Trophoblast cell (in vitro differentiated cells and primary cell): ENCODE data around the gene ITIH5.

Experiments used
- DNase-seq, 2 donors: peaks; one replicate each; pipeline ENCODE4 v3.0.0-alpha.2; 2016
- H2AFZ ChIP-seq: 2 replicates; pipeline ENCODE4 v1.6.1; 2013; ENCODE audit warnings: low read length, moderate library complexity, mild to moderate bottlenecking; ENCODE audit not compliant: insufficient read depth, poor library complexity
- H2AK5ac ChIP-seq: 2 replicates; pipeline ENCODE4 v1.6.1; 2013; ENCODE audit warnings: mild to moderate bottlenecking, low read length
- H2BK120ac ChIP-seq: 2 replicates; pipeline ENCODE4 v1.6.1; 2013; ENCODE audit warnings: low read length, mild to moderate bottlenecking, moderate library complexity; ENCODE audit not compliant: insufficient read depth, poor library complexity
- H2BK12ac ChIP-seq: 2 replicates; pipeline ENCODE4 v1.6.1; 2013; ENCODE audit warnings: mild to moderate bottlenecking, low read length, moderate library complexity
- H2BK5ac ChIP-seq: 2 replicates; pipeline ENCODE4 v1.6.1; 2013; ENCODE audit warnings: low read length, low read depth, moderate library complexity, mild to moderate bottlenecking; ENCODE audit not compliant: poor library complexity
- H3K14ac ChIP-seq: 2 replicates; pipeline ENCODE4 v1.6.1; 2013; ENCODE audit warnings: mild to moderate bottlenecking, low read length
- H3K18ac ChIP-seq: 2 replicates; pipeline ENCODE4 v1.6.1; 2013; ENCODE audit warnings: mild to moderate bottlenecking, low read length
- H3K23ac ChIP-seq: 2 replicates; pipeline ENCODE4 v1.6.1; 2013; ENCODE audit warnings: low read length
- H3K27ac ChIP-seq: 2 replicates; pipeline ENCODE4 v1.5.1; 2013; ENCODE audit warnings: low read depth, mild to moderate bottlenecking, inconsistent platforms, low read length, moderate library complexity
- H3K27me3 ChIP-seq: 2 replicates; pipeline ENCODE4 v1.6.1; 2013; ENCODE audit warnings: inconsistent platforms, mild to moderate bottlenecking, low read length, moderate library complexity; ENCODE audit not compliant: insufficient read depth
- H3K36me3 ChIP-seq, 2 experiments: 1 replicate in 1 of 2; 2 replicates in 1 of 2; pipeline ENCODE4 v1.6.1; 2013; ENCODE audit warnings: low read length in 2 of 2, mild to moderate bottlenecking in 2 of 2, moderate library complexity in 1 of 2; ENCODE audit not compliant: insufficient read depth in 2 of 2, control insufficient read depth in 1 of 2
- H3K4ac ChIP-seq: 2 replicates; pipeline ENCODE4 v1.6.1; 2013; ENCODE audit warnings: low read depth, mild to moderate bottlenecking, low read length, moderate library complexity
- H3K4me1 ChIP-seq, 2 experiments: 1 replicate in 1 of 2; 2 replicates in 1 of 2; pipeline ENCODE4 v1.6.1; 2013; ENCODE audit warnings: low read length in 2 of 2, mild to moderate bottlenecking in 2 of 2, moderate library complexity in 1 of 2; ENCODE audit not compliant: insufficient read depth in 2 of 2, control insufficient read depth in 1 of 2
- H3K4me2 ChIP-seq: 2 replicates; pipeline ENCODE4 v1.6.1; 2013; ENCODE audit warnings: inconsistent platforms, mild to moderate bottlenecking, low read length, moderate library complexity
- H3K4me3 ChIP-seq: 2 replicates; pipeline ENCODE4 v1.5.1; 2013; ENCODE audit warnings: mild to moderate bottlenecking, low read depth, low read length, inconsistent platforms
- H3K79me1 ChIP-seq: one replicate; pipeline ENCODE4 v1.6.1; 2013; ENCODE audit warnings: low read length
- H3K79me2 ChIP-seq: 2 replicates; pipeline ENCODE4 v1.6.1; 2013; ENCODE audit warnings: low read length, mild to moderate bottlenecking; ENCODE audit not compliant: control insufficient read depth, insufficient read depth, poor library complexity
- H3K9ac ChIP-seq: 2 replicates; pipeline ENCODE4 v1.6.1; 2013; ENCODE audit warnings: mild to moderate bottlenecking, low read length
- H3K9me3 ChIP-seq: 2 replicates; pipeline ENCODE4 v1.6.1; 2013; ENCODE audit warnings: low read depth, mild to moderate bottlenecking, control low read depth, inconsistent platforms, low read length; ENCODE audit not compliant: insufficient read depth
- H4K12ac ChIP-seq: 2 replicates; pipeline ENCODE4 v1.6.1; 2013; ENCODE audit warnings: low read depth, mild to moderate bottlenecking, low read length, moderate library complexity
- H4K8ac ChIP-seq: 2 replicates; pipeline ENCODE4 v1.6.1; 2013; ENCODE audit warnings: low read depth, mild to moderate bottlenecking, low read length, moderate library complexity
- H4K91ac ChIP-seq: one replicate; pipeline ENCODE4 v1.6.1; 2013; ENCODE audit warnings: low read depth, mild to moderate bottlenecking, low read length, moderate library complexity
- WGBS: extraction: QIAGEN DNeasy Blood & Tissue Kit; methylation state at CpG from one replicate; pipeline ENCODE4 v1.1.7; 2013; ENCODE audit warnings: missing lambda C conversion rate; ENCODE audit not compliant: insufficient read length, insufficient coverage; ENCODE audit errors: extremely low coverage; 5-methylcytosine and 5-hydroxymethylcytosine counted together

Gene ITIH5

GRCh38 chr10:7565871-7566270 lies 100.9 kb downstream of the ITIH5 start:
- Histone ChIP-seq H3K27ac (no peak overlapping the region), H3K4me3 (no peak overlapping the region), H3K4me1 (peaks cover 0 to 2% of the 10 kb centered on the region in 2 experiments), H3K4ac (no peak overlapping the region), H3K14ac (no peak overlapping the region), H2AK5ac (no peak overlapping the region), H2BK12ac (no peak overlapping the region), H3K4me2 (no peak overlapping the region), H3K9ac (no peak overlapping the region), H3K9me3 (peaks cover 2% of the 10 kb centered on the region), H3K27me3 (no peaks in the 10 kb centered on the region), H2AFZ (no peak overlapping the region), H3K79me1 (no peaks in the 10 kb centered on the region), H4K12ac (no peak overlapping the region), H3K79me2 (no peaks in the 10 kb centered on the region), H3K36me3 (no peaks in the 10 kb centered on the region), H4K91ac (no peak overlapping the region), H3K18ac (no peak overlapping the region), H4K8ac (no peak overlapping the region), H2BK120ac (no peak overlapping the region), H3K23ac (no peak overlapping the region), H2BK5ac (no peak overlapping the region)
- no CpG with 5 or more reads among the region's 12 CpGs for WGBS
- no peak for DNase-seq

DNA sequence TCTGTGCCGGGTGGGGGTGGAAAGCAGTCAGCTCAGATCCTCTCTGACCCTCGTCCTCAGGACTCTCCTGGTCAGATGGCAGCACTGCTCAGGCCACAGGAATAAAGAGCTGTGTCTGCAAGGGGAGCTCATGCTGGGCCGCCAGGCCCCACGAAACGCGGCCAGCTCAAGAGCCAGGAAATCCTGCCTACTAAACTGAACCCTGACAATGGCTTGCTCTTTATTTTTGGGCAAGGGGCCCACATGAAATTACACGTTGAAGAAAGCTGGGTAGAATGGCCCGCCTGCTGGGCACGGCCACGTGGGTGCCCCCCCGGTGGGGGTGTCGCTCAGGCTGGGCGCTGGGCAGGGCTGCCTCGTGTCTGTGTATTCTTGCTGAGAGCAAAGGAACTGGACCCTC lies 103.0 kb downstream of the ITIH5 start:
- no peak overlapping the region for H2AFZ ChIP-seq
- no peaks in the 10 kb centered on the region for H3K27me3 ChIP-seq
- no peak overlapping the region for H2AK5ac ChIP-seq
- no CpG with 5 or more reads among the region's 14 CpGs for whole genome bisulfite sequencing
- peaks cover 0 to 2% of the 10 kb centered on the region in 2 experiments for H3K4me1 ChIP-seq
- no peak overlapping the region for H4K91ac ChIP-seq
- no peak for DNase-seq
- no peaks in the 10 kb centered on the region for H3K9me3 ChIP-seq
- H2BK12ac ChIP-seq: no peak overlapping the region
- H2BK120ac ChIP-seq: no peak overlapping the region
- no peak overlapping the region for H2BK5ac ChIP-seq
- no peaks in the 10 kb centered on the region for H3K79me1 ChIP-seq
- H3K36me3 ChIP-seq: no peaks in the 10 kb centered on the region
- H3K23ac ChIP-seq: no peak overlapping the region
- H3K4me3 ChIP-seq: no peak overlapping the region
- no peak overlapping the region for H4K12ac ChIP-seq
- H3K4me2 ChIP-seq: no peak overlapping the region
- no peaks in the 10 kb centered on the region for H3K79me2 ChIP-seq
- H3K4ac ChIP-seq: no peak overlapping the region
- no peak overlapping the region for H3K9ac ChIP-seq
- no peak overlapping the region for H4K8ac ChIP-seq
- H3K14ac ChIP-seq: no peak overlapping the region
- H3K27ac ChIP-seq: no peak overlapping the region
- no peak overlapping the region for H3K18ac ChIP-seq

DNA sequence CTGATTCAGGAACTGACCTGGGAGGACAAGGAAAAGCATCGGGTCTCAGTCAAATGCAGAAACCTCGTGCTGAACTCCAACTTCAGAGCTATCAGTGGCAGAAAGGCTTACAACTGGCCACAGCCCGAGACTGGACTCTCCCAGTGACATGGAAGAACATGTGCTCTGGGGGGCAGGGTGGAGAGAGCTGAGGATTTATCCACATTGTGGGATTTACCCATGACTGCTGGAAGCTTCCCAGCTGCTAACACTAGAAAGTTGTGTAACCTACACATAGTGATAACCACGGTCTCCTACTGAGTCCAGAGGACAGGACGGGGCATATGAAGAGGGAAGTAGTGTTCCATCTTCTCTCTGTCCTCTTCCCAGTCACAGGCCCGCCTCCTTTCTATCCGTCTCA lies 103.4 kb downstream of the ITIH5 start:
- H2BK120ac ChIP-seq: no peak overlapping the region

GRCh38 chr10:7561985-7562384 lies 104.8 kb downstream of the ITIH5 start:
- H3K27me3 ChIP-seq: no peaks in the 10 kb centered on the region
- DNase-seq: no peak
- no peak overlapping the region for H4K8ac ChIP-seq
- WGBS: no CpG with 5 or more reads among the region's 6 CpGs
- H4K12ac ChIP-seq: no peak overlapping the region
- no peak overlapping the region for H3K14ac ChIP-seq
- H2BK120ac ChIP-seq: no peak overlapping the region
- no peaks in the 10 kb centered on the region for H3K79me1 ChIP-seq
- no peak overlapping the region for H2AFZ ChIP-seq
- H2BK5ac ChIP-seq: no peak overlapping the region
- H3K9me3 ChIP-seq: no peaks in the 10 kb centered on the region
- no peak overlapping the region for H2BK12ac ChIP-seq
- no peak overlapping the region for H3K9ac ChIP-seq
- H3K4ac ChIP-seq: no peak overlapping the region
- no peak overlapping the region for H2AK5ac ChIP-seq
- H3K27ac ChIP-seq: no peak overlapping the region
- H3K79me2 ChIP-seq: no peaks in the 10 kb centered on the region
- H3K36me3 ChIP-seq: no peaks in the 10 kb centered on the region
- no peak overlapping the region for H3K4me2 ChIP-seq
- peaks cover 0 to 2% of the 10 kb centered on the region in 2 experiments for H3K4me1 ChIP-seq
- no peak overlapping the region for H3K18ac ChIP-seq
- H3K23ac ChIP-seq: no peak overlapping the region
- no peak overlapping the region for H4K91ac ChIP-seq
- H3K4me3 ChIP-seq: no peak overlapping the region

More for the DNA sequence above, 103.4 kb downstream of the ITIH5 start:
- no peak overlapping the region for H3K14ac ChIP-seq
- H3K79me1 ChIP-seq: no peaks in the 10 kb centered on the region
- no peak overlapping the region for H3K4me2 ChIP-seq
- H2AFZ ChIP-seq: no peak overlapping the region
- no peak overlapping the region for H3K18ac ChIP-seq
- WGBS: no CpG with 5 or more reads among the region's 7 CpGs
- H2AK5ac ChIP-seq: no peak overlapping the region
- H4K12ac ChIP-seq: no peak overlapping the region
- no peak overlapping the region for H3K23ac ChIP-seq
- no peaks in the 10 kb centered on the region for H3K9me3 ChIP-seq
- DNase-seq: no peak
- H3K4me1 ChIP-seq: peaks cover 0 to 2% of the 10 kb centered on the region in 2 experiments
- H3K4me3 ChIP-seq: no peak overlapping the region
- H3K27ac ChIP-seq: no peak overlapping the region
- no peak overlapping the region for H4K8ac ChIP-seq
- no peak overlapping the region for H3K4ac ChIP-seq
- no peak overlapping the region for H2BK5ac ChIP-seq
- H3K36me3 ChIP-seq: no peaks in the 10 kb centered on the region
- H3K9ac ChIP-seq: no peak overlapping the region
- no peak overlapping the region for H2BK12ac ChIP-seq
- no peak overlapping the region for H4K91ac ChIP-seq
- H3K79me2 ChIP-seq: no peaks in the 10 kb centered on the region
- H3K27me3 ChIP-seq: no peaks in the 10 kb centered on the region
